OCI-LY3 (cell line): ENCODE data around the gene TECR.

Experiments
- EZH2phosphoT487 ChIP-seq: fragments of 200-600 bp; shearing (Covaris generic); IDR thresholded peaks from 2 replicates; pipeline ENCODE4 v1.6.1; 2018; ENCODE audit warnings: antibody characterized with exemption, mixed run types, low read depth
- TF ChIP-seq, protein P1 (sequence below): fragments of 200-600, 300-600 bp; sonication (generic); IDR thresholded peaks from 2 replicates; pipeline ENCODE4 v1.5.1; 2014; ENCODE audit warnings: antibody characterized with exemption, low read length, low read depth

DNA sequence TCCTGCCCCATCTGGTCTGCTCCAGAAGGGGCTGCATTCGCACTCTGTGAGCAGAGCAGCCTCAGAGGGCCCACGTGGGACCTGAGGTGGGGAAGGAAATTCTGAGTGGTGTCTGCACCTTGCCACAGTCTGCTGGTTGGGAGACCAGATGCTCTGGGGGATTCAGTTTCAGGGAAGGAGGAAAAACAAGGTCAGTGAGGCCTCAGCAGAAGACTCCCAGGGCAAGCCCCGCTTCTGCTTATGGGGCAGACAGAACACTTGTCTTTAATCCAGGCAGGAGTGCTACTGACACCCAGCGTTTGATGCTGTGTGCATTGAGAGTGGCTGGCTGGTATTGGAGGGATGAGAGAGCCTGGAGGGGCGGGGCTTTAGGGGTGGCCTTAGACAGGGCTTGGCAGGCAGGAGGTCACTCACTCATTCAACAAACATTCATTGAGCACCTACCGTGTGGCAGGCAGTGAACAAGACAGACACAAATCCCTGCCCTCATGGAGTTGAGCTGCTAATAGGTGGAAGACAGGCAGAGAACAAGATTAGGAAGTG is 48.6 kb downstream of the TECR start:
- TF ChIP-seq, protein P1, sequence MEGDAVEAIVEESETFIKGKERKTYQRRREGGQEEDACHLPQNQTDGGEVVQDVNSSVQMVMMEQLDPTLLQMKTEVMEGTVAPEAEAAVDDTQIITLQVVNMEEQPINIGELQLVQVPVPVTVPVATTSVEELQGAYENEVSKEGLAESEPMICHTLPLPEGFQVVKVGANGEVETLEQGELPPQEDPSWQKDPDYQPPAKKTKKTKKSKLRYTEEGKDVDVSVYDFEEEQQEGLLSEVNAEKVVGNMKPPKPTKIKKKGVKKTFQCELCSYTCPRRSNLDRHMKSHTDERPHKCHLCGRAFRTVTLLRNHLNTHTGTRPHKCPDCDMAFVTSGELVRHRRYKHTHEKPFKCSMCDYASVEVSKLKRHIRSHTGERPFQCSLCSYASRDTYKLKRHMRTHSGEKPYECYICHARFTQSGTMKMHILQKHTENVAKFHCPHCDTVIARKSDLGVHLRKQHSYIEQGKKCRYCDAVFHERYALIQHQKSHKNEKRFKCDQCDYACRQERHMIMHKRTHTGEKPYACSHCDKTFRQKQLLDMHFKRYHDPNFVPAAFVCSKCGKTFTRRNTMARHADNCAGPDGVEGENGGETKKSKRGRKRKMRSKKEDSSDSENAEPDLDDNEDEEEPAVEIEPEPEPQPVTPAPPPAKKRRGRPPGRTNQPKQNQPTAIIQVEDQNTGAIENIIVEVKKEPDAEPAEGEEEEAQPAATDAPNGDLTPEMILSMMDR, result peak; percentile 30
- no peak for TF ChIP-seq EZH2phosphoT487
